HG02678 (cell line): ENCODE results near the gene GRID1.
A peak's percentile ranks its signal among the peaks of the same experiment; 100 is the strongest.

Source experiments
- ATAC-seq: cut with Tn5 transposase; IDR thresholded peaks from one replicate; pipeline ENCODE4 v1.9.1; 2021; ENCODE audit warnings: mild to moderate bottlenecking, moderate library complexity; ENCODE audit not compliant: unreplicated experiment

The GRID1 gene

GRCh38 chr10:86295791-86296190 is 70.8 kb downstream of the GRID1 start:
- ATAC-seq: no peak

- ATAC-seq: no peak
Measured at GRCh38 chr10:86295351-86295750, 71.2 kb downstream of the GRID1 start.

GRCh38 chr10:86294346-86295265 is 72.0 kb downstream of the GRID1 start:
- ATAC-seq: no peak

GRCh38 chr10:86293396-86293791 is 73.2 kb downstream of the GRID1 start:
- no peak for ATAC-seq

- no peak for ATAC-seq
Measured at GRCh38 chr10:86292462-86293395, 73.9 kb downstream of the GRID1 start.

GRCh38 chr10:86291616-86292340 is 74.8 kb downstream of the GRID1 start:
- no peak for ATAC-seq

GRCh38 chr10:86290933-86291615 is 75.5 kb downstream of the GRID1 start:
- ATAC-seq: no peak

GRCh38 chr10:86289577-86289868 is 77.1 kb downstream of the GRID1 start:
- ATAC-seq: no peak

- ATAC-seq: no peak
Measured at GRCh38 chr10:86288695-86289576, 77.7 kb downstream of the GRID1 start.

GRCh38 chr10:86287966-86288579 is 78.5 kb downstream of the GRID1 start:
- ATAC-seq: peak; percentile 27

GRCh38 chr10:86287110-86287793 is 79.3 kb downstream of the GRID1 start:
- ATAC-seq: no peak

GRCh38 chr10:86286236-86287109 is 80.1 kb downstream of the GRID1 start:
- ATAC-seq: no peak

- no peak for ATAC-seq
Measured at GRCh38 chr10:86285136-86285790, 81.3 kb downstream of the GRID1 start.

GRCh38 chr10:86284355-86285105 is 82.1 kb downstream of the GRID1 start:
- ATAC-seq: no peak

GRCh38 chr10:86283466-86284287 is 82.9 kb downstream of the GRID1 start:
- ATAC-seq: no peak
